H1 (cell line): ENCODE data around the gene ARHGEF25. TPM values are rescaled to one million over a fixed set of nuclear protein-coding genes. Genes with fewer than 3 reads are reported as not detected.
"Not testable (repeated sequence)": the region's sequence is repeated elsewhere in the genome, so short reads cannot be mapped to it uniquely, and the experiment has no call there.

ENCODE experiments used
- CTCF ChIA-PET: fragments of 300-600 bp; sonication (Branson Sonifier 250); formaldehyde crosslinking; loops from one replicate; lab custom pipeline; 2021; ENCODE audit not compliant: partially characterized antibody; lab: Charles Lee
- POLR2A ChIA-PET: fragments of 300-600 bp; sonication (Branson Sonifier 250); formaldehyde crosslinking; loops from one replicate; lab custom pipeline; 2021; ENCODE audit warnings: inconsistent platforms; ENCODE audit not compliant: partially characterized antibody; lab: Charles Lee
- DNase-seq, 2 experiments: peaks; one replicate each; pipeline versions ENCODE4 v3.0.0 to v3.0.0-alpha.2; 2010 to 2022; ENCODE audit warnings: low spot score in 2 of 2, low read depth in 1 of 2, mixed read lengths in 1 of 2
- FAIRE-seq: peaks from 2 replicates; lab custom pipeline; 2011; peaks lifted over from hg19 to GRCh38; lab: Jason Lieb, UNC
- H2AFZ ChIP-seq: 2 replicates; pipeline ENCODE4 v1.8.1; 2012; ENCODE audit warnings: low read length, inconsistent platforms
- H2AK5ac ChIP-seq: 2 replicates; pipeline ENCODE4 v1.6.1; 2013; ENCODE audit warnings: low read depth, low read length
- H2BK120ac ChIP-seq: replicated peaks from 2 replicates; pipeline ENCODE3; 2013; ENCODE audit warnings: low read depth, low read length, inconsistent platforms
- H2BK12ac ChIP-seq: 2 replicates; pipeline ENCODE4 v1.6.1; 2013; ENCODE audit warnings: low read depth, low read length
- H2BK15ac ChIP-seq: 2 replicates; pipeline ENCODE4 v1.6.1; 2013; ENCODE audit warnings: low read length
- H2BK20ac ChIP-seq: 2 replicates; pipeline ENCODE4 v1.6.1; 2013; ENCODE audit warnings: low read length
- H2BK5ac ChIP-seq: 2 replicates; pipeline ENCODE4 v1.6.1; 2013; ENCODE audit warnings: low read depth, low read length
- H3K14ac ChIP-seq: 2 replicates; pipeline ENCODE4 v1.6.1; 2013; ENCODE audit warnings: inconsistent platforms; ENCODE audit not compliant: insufficient read length
- H3K18ac ChIP-seq: 2 replicates; pipeline ENCODE4 v1.6.1; 2013; ENCODE audit warnings: low read length; ENCODE audit errors: extremely low read depth
- H3K23ac ChIP-seq: 2 replicates; pipeline ENCODE4 v1.6.1; 2013; ENCODE audit warnings: inconsistent platforms; ENCODE audit not compliant: insufficient read length
- H3K23me2 ChIP-seq: 2 replicates; pipeline ENCODE4 v1.6.1; 2013; ENCODE audit warnings: low read depth, low read length
- H3K27ac ChIP-seq: 2 replicates; pipeline ENCODE4 v1.6.1; 2011; ENCODE audit warnings: low read depth, low read length, inconsistent platforms
- H3K27me3 ChIP-seq, 4 experiments: replicated peaks in 1 of 4; 1 replicate in 1 of 4; 2 replicates in 3 of 4; pipeline versions ENCODE4 v1.6.1 to v1.8.1; 2011 to 2013; ENCODE audit warnings: low read length in 3 of 4, mild to moderate bottlenecking in 3 of 4, inconsistent platforms in 2 of 4, mixed read lengths in 2 of 4, moderate library complexity in 1 of 4; ENCODE audit not compliant: control insufficient read depth in 3 of 4, insufficient read depth in 3 of 4; ENCODE audit errors: extremely low read depth in 1 of 4
- H3K36me3 ChIP-seq, 4 experiments: 2 replicates each; pipeline versions ENCODE4 v1.6.1 to v1.8.1; 2011 to 2013; ENCODE audit warnings: mild to moderate bottlenecking in 4 of 4, low read length in 3 of 4, moderate library complexity in 2 of 4, control low read depth in 1 of 4, inconsistent platforms in 1 of 4; ENCODE audit not compliant: insufficient read depth in 4 of 4, control insufficient read depth in 2 of 4
- H3K4ac ChIP-seq: replicated peaks from 2 replicates; pipeline ENCODE3; 2013; ENCODE audit warnings: low read length, low read depth, mixed read lengths, inconsistent platforms; ENCODE audit not compliant: insufficient read length
- H3K4me1 ChIP-seq, 4 experiments: replicated peaks in 1 of 4; 1 replicate in 1 of 4; 2 replicates in 3 of 4; pipeline versions ENCODE4 v1.6.1 to v1.8.1; 2011 to 2013; ENCODE audit warnings: low read length in 3 of 4, inconsistent platforms in 2 of 4, mixed read lengths in 1 of 4; ENCODE audit not compliant: insufficient read depth in 4 of 4, control insufficient read depth in 3 of 4
- H3K4me2 ChIP-seq, 2 experiments: 2 replicates each; pipeline versions ENCODE4 v1.6.1 to v1.8.1; 2011 to 2013; ENCODE audit warnings: low read depth in 2 of 2, low read length in 2 of 2, control low read depth in 1 of 2, inconsistent platforms in 1 of 2, mild to moderate bottlenecking in 1 of 2; ENCODE audit not compliant: insufficient read depth in 1 of 2
- H3K4me3 ChIP-seq, 4 experiments: fragments of 200-600, 300-600 bp in 1 of 4; sonication (generic), shearing (Covaris generic), sonication (Bioruptor Twin) in 1 of 4; 2 replicates each; pipeline versions ENCODE4 v1.5.1 to v1.8.1; 2011 to 2016; ENCODE audit warnings: low read length in 4 of 4, low read depth in 3 of 4, control low read depth in 2 of 4, inconsistent platforms in 2 of 4, mild to moderate bottlenecking in 2 of 4, mixed read lengths in 1 of 4, moderate library complexity in 1 of 4; ENCODE audit not compliant: insufficient read depth in 2 of 4; ENCODE audit errors: extremely low read depth in 1 of 4
- H3K56ac ChIP-seq: replicated peaks from 2 replicates; pipeline ENCODE3; 2013; ENCODE audit warnings: low read depth, mild to moderate bottlenecking, mixed read lengths, low read length, inconsistent platforms; ENCODE audit not compliant: insufficient read length
- H3K79me1 ChIP-seq: 2 replicates; pipeline ENCODE4 v1.6.1; 2013; ENCODE audit warnings: low read depth, low read length, control low read depth
- H3K79me2 ChIP-seq, 2 experiments: 2 replicates each; pipeline versions ENCODE4 v1.6.1 to v1.8.1; 2012 to 2013; ENCODE audit warnings: low read length in 2 of 2, mild to moderate bottlenecking in 2 of 2, inconsistent platforms in 1 of 2; ENCODE audit not compliant: insufficient read depth in 2 of 2, control insufficient read depth in 1 of 2
- H3K9ac ChIP-seq, 4 experiments: replicated peaks in 1 of 4; 1 replicate in 1 of 4; 2 replicates in 3 of 4; pipeline versions ENCODE4 v1.6.1 to v1.8.1; 2011 to 2013; ENCODE audit warnings: low read depth in 3 of 4, low read length in 3 of 4, control low read depth in 2 of 4, mild to moderate bottlenecking in 2 of 4, moderate library complexity in 2 of 4, inconsistent platforms in 1 of 4; ENCODE audit errors: extremely low read depth in 1 of 4
- H3K9me3 ChIP-seq, 2 experiments: 2 replicates each; pipeline versions ENCODE4 v1.6.1 to v1.8.1; 2012 to 2013; ENCODE audit warnings: mild to moderate bottlenecking in 2 of 2, moderate library complexity in 2 of 2, control low read depth in 1 of 2, inconsistent platforms in 1 of 2, low read depth in 1 of 2, low read length in 1 of 2, mixed read lengths in 1 of 2; ENCODE audit not compliant: insufficient read depth in 2 of 2
- H4K20me1 ChIP-seq, 2 experiments: replicated peaks in 1 of 2; 2 replicates each; pipeline versions ENCODE3 to v1.8.1; 2011 to 2013; ENCODE audit warnings: inconsistent platforms in 2 of 2, low read length in 2 of 2, mild to moderate bottlenecking in 1 of 2; ENCODE audit not compliant: insufficient read depth in 2 of 2, control insufficient read depth in 1 of 2
- H4K5ac ChIP-seq: 2 replicates; pipeline ENCODE4 v1.6.1; 2013; ENCODE audit warnings: low read length, low read depth, mixed read lengths, inconsistent platforms; ENCODE audit not compliant: insufficient read length
- H4K8ac ChIP-seq: 2 replicates; pipeline ENCODE4 v1.8.0; 2013; ENCODE audit warnings: mild to moderate bottlenecking, moderate library complexity, low read length, inconsistent platforms; ENCODE audit not compliant: insufficient read depth; ENCODE audit errors: extremely low read depth
- H4K91ac ChIP-seq: replicated peaks from 2 replicates; pipeline ENCODE3; 2013; ENCODE audit warnings: low read length, mixed read lengths, inconsistent platforms; ENCODE audit not compliant: insufficient read length
- WGBS, 2 experiments: shearing (Covaris generic) in 1 of 2; methylation state at CpG; one replicate each; pipeline versions ENCODE4 v1.1.6 to v1.1.7; 2013 to 2015; ENCODE audit warnings: low lambda C conversion rate in 2 of 2, mixed read lengths in 2 of 2, inconsistent platforms in 1 of 2, low coverage in 1 of 2, missing lambda C conversion rate in 1 of 2; ENCODE audit not compliant: insufficient replicate concordance in 2 of 2, insufficient coverage in 1 of 2, insufficient read length in 1 of 2; ENCODE audit errors: extremely low coverage in 1 of 2, missing lambda C conversion rate in 1 of 2; 5-methylcytosine and 5-hydroxymethylcytosine counted together
- polyA plus RNA-seq, 7 experiments: library from polyadenylated mRNA; depleted of rRNA in 3 of 7; stranded (reverse) in 5 of 7; unstranded in 2 of 7; fragments of >200 nt in 5 of 7; fragments of 200-250 nt in 2 of 7; gene quantifications; 1 replicate in 5 of 7; 2 replicates in 1 of 7; 4 replicates in 1 of 7; pipeline versions ENCODE4 v1.2.1 to v1.2.3, GENCODE V29; 2011 to 2013; ENCODE audit warnings: missing spikeins in 2 of 7, mixed read lengths in 2 of 7
- total RNA-seq: library from RNA; stranded (reverse); fragmentation: NEBNext Ultra II Directional; extraction: Animal tissue kit (Norgen Biotek cat#: 25700); gene quantifications from 2 replicates; pipeline ENCODE4 v1.2.1, GENCODE V29; 2021

The ARHGEF25 gene
- total and polyA plus RNA-seq, 2 of the 8 experiments (the other 6 are each of a cell fraction or from before 2014, with no cell fraction given), result 5.9 to 8.8 TPM

DNA sequence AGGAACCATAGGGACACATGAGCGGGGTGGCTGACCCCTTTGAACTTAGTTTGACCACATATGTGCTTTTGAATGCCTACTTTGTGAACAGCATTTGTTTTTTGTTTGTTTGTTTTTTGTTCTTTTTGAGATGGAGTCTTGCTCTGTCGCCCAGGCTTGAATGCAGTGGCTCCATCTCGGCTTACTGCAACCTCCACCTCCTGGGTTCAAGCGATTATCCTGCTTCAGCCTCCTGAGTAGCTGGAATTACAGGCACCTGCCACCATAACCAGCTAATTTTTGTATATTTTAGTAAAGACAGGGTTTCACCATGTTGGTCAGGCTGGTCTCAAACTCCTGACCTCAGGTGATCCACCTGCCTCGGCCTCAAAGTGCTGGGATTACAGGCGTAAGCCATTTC is 7.2 kb downstream of the ARHGEF25 start:
- not testable (repeated sequence) for H4K5ac ChIP-seq, H2AFZ ChIP-seq, H3K56ac ChIP-seq, H2BK20ac ChIP-seq, H3K9me3 ChIP-seq, H3K36me3 ChIP-seq, H2BK5ac ChIP-seq, H2BK120ac ChIP-seq, H4K8ac ChIP-seq, H3K18ac ChIP-seq, H2BK12ac ChIP-seq, H3K79me2 ChIP-seq, DNase-seq, FAIRE-seq, H3K4me2 ChIP-seq, H3K23ac ChIP-seq, H3K14ac ChIP-seq, H3K9ac ChIP-seq, H3K79me1 ChIP-seq, H2AK5ac ChIP-seq, H3K4ac ChIP-seq, H3K23me2 ChIP-seq, H3K27ac ChIP-seq, H2BK15ac ChIP-seq, H3K4me3 ChIP-seq, H4K91ac ChIP-seq
- WGBS, 2 experiments, result 90% methylated on average over 6 of the region's 6 CpGs; no CpG with 5 or more reads in 1 of the 2 experiments
- POLR2A ChIA-PET, result interaction anchor here (1.0 to 3.6 kb wide), 2 partner anchors 9 to 15 kb away, joined by 4 to 45 read pairs; partner anchors contain the start of gene ARHGEF25
- H3K27me3 ChIP-seq, result peaks cover 56 to 95% (median 93%) of the 10 kb centered on the region in 4 experiments
- CTCF ChIA-PET, result interaction anchor here (2.9 to 10.7 kb wide), 3 partner anchors 13 to 117 kb away, joined by 21 to 201 read pairs (median 68); partner anchors contain the start of gene B4GALNT1
- peaks cover 2 to 21% (median 14%) of the 10 kb centered on the region in 4 experiments for H3K4me1 ChIP-seq
- H4K20me1 ChIP-seq, result peaks cover 0 to 31% of the 10 kb centered on the region in 2 experiments
